GM12878 (cell line): ENCODE measurements around the gene PPP2R5C. TPM values are rescaled to one million over a fixed set of nuclear protein-coding genes. Genes with fewer than 3 reads are reported as not detected.

Experiments
- ATAC-seq: fragments of 200-7000 bp; cut with Tn5 transposase; 3 replicates; pipeline ENCODE4 v1.9.1; 2020; ENCODE audit warnings: mild to moderate bottlenecking, moderate library complexity
- BruUV-seq: library from RNA; stranded (reverse); fragments of 400-500 nt; replicated peaks from 2 replicates; lab custom pipeline; 2021; lab: Mats Ljungman, UMichigan
- CTCF ChIA-PET: fragments of 300-600 bp; sonication (Branson Sonifier 250); formaldehyde crosslinking; extraction: SDS; loops from one replicate; lab custom pipeline; 2021; ENCODE audit warnings: inconsistent platforms; lab: Yijun Ruan, JAX
- POLR2A ChIA-PET: fragments of 350-600 bp; formaldehyde crosslinking; extraction: SDS; loops from one replicate; lab custom pipeline; 2021; ENCODE audit warnings: inconsistent platforms; lab: Charles Lee
- RAD21 ChIA-PET: fragments of 300-600 bp; sonication (Branson Sonifier 250); formaldehyde crosslinking; loops from one replicate; lab custom pipeline; 2023; ENCODE audit warnings: antibody characterized with exemption; ENCODE audit not compliant: unreplicated experiment; lab: Charles Lee
- SMC1A ChIA-PET: fragments of 300-600 bp; sonication (Branson Sonifier 250); formaldehyde crosslinking; loops from one replicate; lab custom pipeline; 2023; ENCODE audit not compliant: unreplicated experiment, uncharacterized antibody; lab: Charles Lee
- DNase-seq: peaks from one replicate; pipeline ENCODE4 v3.0.0-alpha.2; 2011; ENCODE audit warnings: low read depth, low spot score
- FAIRE-seq: peaks from 3 replicates; lab custom pipeline; 2011; peaks lifted over from hg19 to GRCh38; lab: Jason Lieb, UNC
- H2AFZ ChIP-seq: 2 replicates; pipeline ENCODE4 v1.6.0; 2011; ENCODE audit warnings: low read depth, low read length, control low read depth; ENCODE audit not compliant: control insufficient read depth
- H3K27ac ChIP-seq: 2 replicates; pipeline ENCODE4 v1.5.1; 2011; ENCODE audit warnings: control low read depth; ENCODE audit not compliant: control insufficient read depth, insufficient read depth
- H3K27me3 ChIP-seq, 2 experiments: replicated peaks in 1 of 2; 2 replicates each; pipeline versions ENCODE4 v1.6.0 to v1.6.1; 2011; ENCODE audit warnings: low read length in 1 of 2; ENCODE audit not compliant: control insufficient read depth in 2 of 2, insufficient read depth in 2 of 2
- H3K36me3 ChIP-seq, 2 experiments: 2 replicates each; pipeline ENCODE4 v1.5.1; 2011; ENCODE audit warnings: low read length in 1 of 2; ENCODE audit not compliant: control insufficient read depth in 2 of 2, insufficient read depth in 2 of 2
- H3K4me1 ChIP-seq: 2 replicates; pipeline ENCODE4 v1.6.1; 2011; ENCODE audit warnings: mild to moderate bottlenecking, low read length, moderate library complexity, mixed read lengths; ENCODE audit not compliant: control insufficient read depth, insufficient read depth
- H3K4me2 ChIP-seq: 2 replicates; pipeline ENCODE4 v1.6.0; 2011; ENCODE audit warnings: control low read depth; ENCODE audit not compliant: control insufficient read depth, insufficient read depth
- H3K4me3 ChIP-seq: fragments of 200-600 bp; sonication (generic); 2 replicates; pipeline ENCODE4 v1.5.1; 2016
- H3K79me2 ChIP-seq: 2 replicates; pipeline ENCODE4 v1.6.0; 2011; ENCODE audit warnings: low read length; ENCODE audit not compliant: control insufficient read depth, insufficient read depth
- H3K9ac ChIP-seq: 2 replicates; pipeline ENCODE4 v1.8.0; 2011; ENCODE audit warnings: low read length, control low read depth, mixed read lengths; ENCODE audit not compliant: control insufficient read depth, insufficient read depth
- H3K9me3 ChIP-seq: replicated peaks from 3 replicates; pipeline ENCODE4 v1.5.1; 2011; ENCODE audit warnings: mild to moderate bottlenecking, low read length; ENCODE audit not compliant: control insufficient read depth, insufficient read depth
- H4K20me1 ChIP-seq: 2 replicates; pipeline ENCODE4 v1.6.0; 2011; ENCODE audit not compliant: control insufficient read depth, insufficient read depth
- CREM ChIP-seq: IDR thresholded peaks from 2 replicates; pipeline ENCODE4 v1.6.1; 2014; ENCODE audit warnings: antibody characterized with exemption, low read depth
- IRF3 ChIP-seq: fragments of 450-650 bp; IDR thresholded peaks from 2 replicates; pipeline ENCODE4 v1.6.1; 2014; ENCODE audit warnings: mild to moderate bottlenecking
- REST ChIP-seq: IDR thresholded peaks from 2 replicates; pipeline ENCODE4 v1.6.1; 2012; ENCODE audit warnings: mild to moderate bottlenecking, low read depth, low read length
- SMARCA5 ChIP-seq: fragments of 450-650 bp; IDR thresholded peaks from 2 replicates; pipeline ENCODE4 v1.6.1; 2017; ENCODE audit warnings: mild to moderate bottlenecking
- SREBF2 ChIP-seq: IDR thresholded peaks from 2 replicates; pipeline ENCODE4 v1.6.1; 2012; ENCODE audit warnings: mild to moderate bottlenecking, low read length
- TAF1 ChIP-seq: IDR thresholded peaks from 2 replicates; pipeline ENCODE4 v1.6.1; 2011; ENCODE audit warnings: mild to moderate bottlenecking, low read depth, low read length, borderline replicate concordance
- ZNF687 ChIP-seq: fragments of 450-650 bp; IDR thresholded peaks from 2 replicates; pipeline ENCODE4 v1.6.1; 2017; ENCODE audit warnings: mild to moderate bottlenecking, moderate library complexity
- ZZZ3 ChIP-seq: IDR thresholded peaks from 2 replicates; pipeline ENCODE4 v1.6.1; 2011; ENCODE audit warnings: low read depth; ENCODE audit not compliant: control insufficient read depth, insufficient read length
- WGBS: methylation state at CpG from one replicate; pipeline ENCODE4 v1.1.6; 2016; ENCODE audit warnings: low lambda C conversion rate; ENCODE audit not compliant: insufficient replicate concordance, insufficient coverage; ENCODE audit errors: missing lambda C conversion rate; 5-methylcytosine and 5-hydroxymethylcytosine counted together
- in situ Hi-C: fragments of 300-500 bp; cut with MboI; formaldehyde crosslinking; loops from 9 replicates; pipeline ENCODE4 v1.14.3; 2018; ENCODE audit warnings: mixed read lengths
- intact Hi-C: fragments of 100-400 bp; cut with micrococcal nuclease; formaldehyde crosslinking; loops from one replicate; pipeline ENCODE4 v1.14.2; 2022; ENCODE audit not compliant: unreplicated experiment
- polyA plus RNA-seq, 11 experiments: library from polyadenylated mRNA; depleted of rRNA in 4 of 11; unstranded in 6 of 11; stranded (reverse) in 5 of 11; fragments of >200 nt; fragmentation: Nextera tagmentation in 4 of 11; fragmentation: Illumina TruSeq in 1 of 11; extraction: Ambion mirVana in 4 of 11; extraction: Trizol in 1 of 11; gene quantifications; 1 replicate in 1 of 11; 2 replicates in 10 of 11; pipeline versions ENCODE4 v1.2.1 to v1.2.3, GENCODE V29; 2011 to 2016; ENCODE audit warnings: inconsistent platforms in 2 of 11, missing spikeins in 2 of 11, low read depth in 1 of 11
- total RNA-seq, 4 experiments: library from RNA; depleted of rRNA in 3 of 4; stranded (reverse); fragments of >200 nt in 3 of 4; fragmentation: Illumina TruSeq in 1 of 4; extraction: Trizol in 1 of 4; gene quantifications; 2 replicates each; pipeline versions ENCODE4 v1.2.1 to v1.2.3, GENCODE V29; 2013 to 2021

Gene PPP2R5C
- total and polyA plus RNA-seq, 10 of the 15 experiments (the other 5 are each of a cell fraction or from before 2014, with no cell fraction given): 106 to 199 (median 144) TPM

DNA sequence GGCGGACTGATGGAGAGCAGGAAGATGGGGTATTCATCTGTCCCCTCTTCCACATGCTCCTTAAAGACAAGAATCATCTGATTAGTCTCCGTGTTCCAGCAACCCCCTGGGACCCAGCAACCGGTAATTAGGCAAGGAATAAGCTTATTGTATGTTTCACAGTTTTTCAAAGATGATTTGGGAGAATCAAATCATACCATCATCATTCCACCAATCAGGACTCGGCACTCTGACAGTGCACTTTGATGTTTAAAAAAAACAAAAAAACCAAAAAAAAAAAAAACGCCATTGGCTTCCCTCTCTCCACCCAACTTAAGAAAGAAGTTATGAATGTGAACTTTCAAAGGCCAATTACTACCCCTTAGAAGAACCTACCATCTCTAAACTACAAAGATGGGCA is 201.5 kb downstream of the PPP2R5C start:
- H2AFZ ChIP-seq: no peak overlapping the region
- H3K27ac ChIP-seq: no peak overlapping the region
- H3K4me1 ChIP-seq: no peaks in the 10 kb centered on the region
- in situ Hi-C loops: loop anchor here (5.0 to 10.0 kb wide), 3 partner anchors 134 to 552 kb away; partner anchors contain the start of gene ZNF839
- BruUV-seq: no TSS peak
- no peaks in the 10 kb centered on the region for H3K9me3 ChIP-seq
- 32% methylated on average over 5 of the region's 5 CpGs for WGBS
- POLR2A ChIA-PET: interaction anchor here (0.7 to 1.5 kb wide), 2 partner anchors 28 to 30 kb away, joined by 5 to 10 read pairs; no protein-coding TSS in a partner anchor
- no peak overlapping the region for H3K9ac ChIP-seq
- no peak for FAIRE-seq
- no peak for ATAC-seq
- no peaks in the 10 kb centered on the region; the same call in 1 of the 2 replicates for H4K20me1 ChIP-seq
- CTCF ChIA-PET: interaction anchor here (0.8 to 7.8 kb wide), 6 partner anchors 14 to 352 kb away, joined by 3 to 58 read pairs (median 12); no protein-coding TSS in a partner anchor
- no peaks in the 10 kb centered on the region for H3K36me3 ChIP-seq
- SMC1A ChIA-PET: interaction anchor here (0.9 to 7.5 kb wide), 5 partner anchors 31 to 355 kb away, joined by 3 to 67 read pairs (median 8); no protein-coding TSS in a partner anchor
- no peak overlapping the region for H3K4me2 ChIP-seq
- DNase-seq: no peak
- H3K4me3 ChIP-seq: no peak overlapping the region
- intact Hi-C loops: loop anchor here (5.0 to 10.0 kb wide), 2 partner anchors 191 to 552 kb away; no protein-coding TSS in a partner anchor
- no peaks in the 10 kb centered on the region for H3K27me3 ChIP-seq
- H3K79me2 ChIP-seq: peaks cover 29% of the 10 kb centered on the region
- TF ChIP-seq SMARCA5: no peak
- no peak for TF ChIP-seq REST
- no peak for TF ChIP-seq CREM
- TF ChIP-seq ZNF687: no peak
- no peak for TF ChIP-seq TAF1
- no peak for TF ChIP-seq IRF3
- TF ChIP-seq SREBF2: no peak
- no peak for TF ChIP-seq ZZZ3
- RAD21 ChIA-PET: interaction anchor here (1.4 to 2.8 kb wide), 2 partner anchors 29 to 133 kb away, joined by 6 to 12 read pairs; no protein-coding TSS in a partner anchor
